Kidney (tissue), 14 donors: ENCODE measurements around the gene HIGD1C. TPM values are rescaled to one million over a fixed set of nuclear protein-coding genes. Genes with fewer than 3 reads are reported as not detected.

Experiments
- DNase-seq, 5 donors: peaks; one replicate each; pipeline ENCODE4 v3.0.0-alpha.2; 2013 to 2020
- FAIRE-seq: peaks from 2 replicates; lab custom pipeline; 2012; peaks lifted over from hg19 to GRCh38; lab: Jason Lieb, UNC
- H3K27ac ChIP-seq, 2 donors: one replicate each; pipeline ENCODE4 v1.7.0; 2013; ENCODE audit warnings: low read depth in 2 of 2, low read length in 2 of 2, inconsistent platforms in 1 of 2
- H3K27me3 ChIP-seq: one replicate; pipeline ENCODE4 v1.7.1; 2013; ENCODE audit warnings: low read length, inconsistent platforms; ENCODE audit not compliant: control insufficient read depth, insufficient read depth
- H3K36me3 ChIP-seq, 3 donors: one replicate each; pipeline versions ENCODE4 v1.7.0 to v1.7.1; 2013; ENCODE audit warnings: low read length in 3 of 3, control low read depth in 1 of 3, inconsistent platforms in 1 of 3; ENCODE audit not compliant: insufficient read depth in 3 of 3, control insufficient read depth in 2 of 3
- H3K4me1 ChIP-seq, 3 donors: one replicate each; pipeline versions ENCODE4 v1.7.0 to v1.7.1; 2013; ENCODE audit warnings: low read length in 3 of 3, inconsistent platforms in 1 of 3, low read depth in 1 of 3; ENCODE audit not compliant: control insufficient read depth in 2 of 3, insufficient read depth in 2 of 3
- H3K4me3 ChIP-seq, 3 donors: one replicate each; pipeline versions ENCODE4 v1.7.0 to v1.8.1; 2013; ENCODE audit warnings: low read length in 3 of 3, control low read depth in 1 of 3, inconsistent platforms in 1 of 3
- H3K9ac ChIP-seq, 3 donors: one replicate each; pipeline versions ENCODE4 v1.7.0 to v1.7.1; 2013; ENCODE audit warnings: low read length in 3 of 3, control low read depth in 1 of 3, inconsistent platforms in 1 of 3
- H3K9me3 ChIP-seq, 3 donors: one replicate each; pipeline versions ENCODE4 v1.7.0 to v1.7.1; 2013; ENCODE audit warnings: low read length in 3 of 3, control low read depth in 1 of 3, inconsistent platforms in 1 of 3; ENCODE audit not compliant: control insufficient read depth in 2 of 3, insufficient read depth in 1 of 3
- intact Hi-C: fragments of 100-400 bp; cut with DNase I; formaldehyde crosslinking; loops from one replicate; pipeline ENCODE4 v1.11.1; 2022
- polyA plus RNA-seq: library from polyadenylated mRNA; stranded (reverse); fragments of 350-450 nt; fragmentation: Illumina TruSeq; extraction: RNeasy Lipid Tissue Mini Kit (QIAGEN cat#74804); gene quantifications from one replicate; pipeline ENCODE4 v1.2.3, GENCODE V29; 2014; ENCODE audit warnings: low read depth, low replicate concordance; ENCODE audit not compliant: insufficient read depth
- total RNA-seq: library from RNA; stranded (reverse); fragmentation: NEBNext Ultra II Directional; extraction: Animal tissue kit (Norgen Biotek cat#: 25700); gene quantifications from one replicate; pipeline ENCODE4 v1.2.1, GENCODE V29; 2021
- TF ChIP-seq, protein P1 (sequence below): IDR thresholded peaks from 3 replicates; pipeline ENCODE4 v1.5.1; 2012; ENCODE audit warnings: mild to moderate bottlenecking, moderate library complexity, borderline replicate concordance; ENCODE audit not compliant: insufficient read depth; ENCODE audit errors: extremely low read depth
- donor health status: control.
- donor health status: control.
- donor health status: control.
- donor health status: control.
- donor health status: control.
- donor health status: DM: yes; HTN: yes; CAD: no.
- donor health status: Normal renal cell carcinoma (clear cell type).

The HIGD1C gene
- total and polyA plus RNA-seq, 2 donors from 2014 or later: not detected

GRCh38 chr12:50933459-50934124 lies 18.8 kb upstream of the HIGD1C start:
- H3K4me1 ChIP-seq: peaks cover 0 to 25% (median 17%) of the 10 kb centered on the region in 3 donors
- TF ChIP-seq, protein P1, sequence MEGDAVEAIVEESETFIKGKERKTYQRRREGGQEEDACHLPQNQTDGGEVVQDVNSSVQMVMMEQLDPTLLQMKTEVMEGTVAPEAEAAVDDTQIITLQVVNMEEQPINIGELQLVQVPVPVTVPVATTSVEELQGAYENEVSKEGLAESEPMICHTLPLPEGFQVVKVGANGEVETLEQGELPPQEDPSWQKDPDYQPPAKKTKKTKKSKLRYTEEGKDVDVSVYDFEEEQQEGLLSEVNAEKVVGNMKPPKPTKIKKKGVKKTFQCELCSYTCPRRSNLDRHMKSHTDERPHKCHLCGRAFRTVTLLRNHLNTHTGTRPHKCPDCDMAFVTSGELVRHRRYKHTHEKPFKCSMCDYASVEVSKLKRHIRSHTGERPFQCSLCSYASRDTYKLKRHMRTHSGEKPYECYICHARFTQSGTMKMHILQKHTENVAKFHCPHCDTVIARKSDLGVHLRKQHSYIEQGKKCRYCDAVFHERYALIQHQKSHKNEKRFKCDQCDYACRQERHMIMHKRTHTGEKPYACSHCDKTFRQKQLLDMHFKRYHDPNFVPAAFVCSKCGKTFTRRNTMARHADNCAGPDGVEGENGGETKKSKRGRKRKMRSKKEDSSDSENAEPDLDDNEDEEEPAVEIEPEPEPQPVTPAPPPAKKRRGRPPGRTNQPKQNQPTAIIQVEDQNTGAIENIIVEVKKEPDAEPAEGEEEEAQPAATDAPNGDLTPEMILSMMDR: no peak
- H3K27ac ChIP-seq: peak overlapping the region; percentile 18 to 47
- FAIRE-seq: no peak
- H3K36me3 ChIP-seq: peaks cover 0 to 8% (median 3%) of the 10 kb centered on the region in 3 donors
- no peaks in the 10 kb centered on the region for H3K27me3 ChIP-seq
- no peak overlapping the region for H3K9ac ChIP-seq
- H3K9me3 ChIP-seq: peaks cover 0 to 6% (median 2%) of the 10 kb centered on the region in 3 donors
- intact Hi-C loops: no loop called here
- H3K4me3 ChIP-seq: no peak overlapping the region
- no peak for DNase-seq

DNA sequence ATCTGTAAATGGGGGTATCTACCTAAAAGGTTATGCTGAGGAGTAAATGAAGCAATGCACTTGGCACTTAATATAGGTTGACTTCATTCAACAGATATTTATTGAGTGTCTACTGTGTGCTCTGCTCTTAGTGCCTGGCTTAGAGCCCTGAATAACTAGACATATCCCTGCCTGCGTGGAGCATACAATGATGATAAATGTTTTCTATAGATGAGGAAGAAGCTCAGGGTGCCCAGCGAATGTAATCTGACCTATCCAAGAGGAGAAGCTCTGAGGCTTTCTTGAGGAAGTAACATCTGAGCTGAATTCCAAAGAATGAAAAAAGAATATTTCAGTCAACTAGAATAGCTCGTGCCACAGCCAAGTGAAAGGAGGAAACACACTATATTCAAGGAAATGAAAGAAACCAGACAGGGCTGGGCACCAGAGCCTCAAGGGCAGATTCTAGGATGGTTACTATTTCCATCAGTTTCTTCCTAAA lies 17.9 kb upstream of the HIGD1C start:
- peaks cover 0 to 25% (median 14%) of the 10 kb centered on the region in 3 donors for H3K4me1 ChIP-seq
- peak overlapping the region in 2 of 3 donors; percentile 3 to 19 for H3K4me3 ChIP-seq
- TF ChIP-seq, protein P1: no peak
- H3K9ac ChIP-seq: no peak overlapping the region
- intact Hi-C loops: no loop called here
- peaks cover 0 to 8% (median 3%) of the 10 kb centered on the region in 3 donors for H3K36me3 ChIP-seq
- DNase-seq: no peak
- peaks cover 0 to 6% (median 2%) of the 10 kb centered on the region in 3 donors for H3K9me3 ChIP-seq
- no peaks in the 10 kb centered on the region for H3K27me3 ChIP-seq
- H3K27ac ChIP-seq: peak overlapping the region; percentile 27 to 56
- FAIRE-seq: no peak

GRCh38 chr12:50934981-50935807 lies 17.1 kb upstream of the HIGD1C start:
- Histone ChIP-seq H3K27me3 (no peaks in the 10 kb centered on the region), H3K27ac (peak overlapping the region; percentile 27 to 56), H3K4me1 (peaks cover 0 to 25% (median 14%) of the 10 kb centered on the region in 3 donors), H3K9me3 (peaks cover 0 to 6% (median 2%) of the 10 kb centered on the region in 3 donors), H3K36me3 (peaks cover 0 to 8% (median 3%) of the 10 kb centered on the region in 3 donors), H3K9ac (no peak overlapping the region), H3K4me3 (peak overlapping the region in 1 of 3 donors; percentile 3)
- TF ChIP-seq, protein P1: no peak
- intact Hi-C loops: no loop called here
- FAIRE-seq (no peak), DNase-seq (peak in 1 of 5 donors; percentile 8)
